ENCODE data around the gene MMP19.

- TF ChIP-seq POLR2AphosphoS5 (IDR thresholded peaks at IDR 0.05; ENCODE audit: low read depth, low read length) = no peak
- no peak for TF ChIP-seq POLR2A (IDR thresholded peaks at IDR 0.05; ENCODE audit: low read depth, low read length)
- no peak for TF ChIP-seq TAF1 (IDR thresholded peaks at IDR 0.05; ENCODE audit: borderline replicate concordance, low read depth, low read length)
Observed at GRCh38 chr12:55827806-55828205, 14.9 kb downstream of the MMP19 start.

All from GM12892 (cell line).